HepG2 (cell line): ENCODE measurements around the gene NDRG3. TPM values are rescaled to one million over a fixed set of nuclear protein-coding genes. Genes with fewer than 3 reads are reported as not detected.
A peak's percentile ranks its signal among the peaks of the same experiment; 100 is the strongest.

Experiments
- CREB1 ChIP-seq, 2 experiments: fragments of 450-650 bp in 1 of 2; IDR thresholded peaks; 2 replicates each; pipeline ENCODE4 v1.6.1; 2016 to 2017; ENCODE audit warnings: control low read depth in 1 of 2, mild to moderate bottlenecking in 1 of 2, missing compliant biosample characterization in 1 of 2, missing genetic modification characterization in 1 of 2
- GPN1 ChIP-seq: sonication (generic); formaldehyde crosslinking; IDR thresholded peaks from 2 replicates; pipeline ENCODE4 v1.5.1; 2020; ENCODE audit warnings: missing genetic modification reagents, borderline replicate concordance
- HDAC2 ChIP-seq: sonication (generic); formaldehyde crosslinking; IDR thresholded peaks from 2 replicates; pipeline ENCODE4 v1.4.0; 2020; ENCODE audit warnings: missing genetic modification reagents
- KDM1A ChIP-seq: IDR thresholded peaks from 2 replicates; pipeline ENCODE4 v1.6.1; 2016; ENCODE audit warnings: missing compliant biosample characterization
- NCOA2 ChIP-seq: sonication (generic); formaldehyde crosslinking; IDR thresholded peaks from 2 replicates; pipeline ENCODE4 v1.8.0; 2022; ENCODE audit warnings: inconsistent platforms
- RAD21 ChIP-seq: fragments of 450-650 bp; formaldehyde crosslinking; IDR thresholded peaks from 2 replicates; pipeline ENCODE4 v1.5.0; 2020; ENCODE audit warnings: mild to moderate bottlenecking
- RBM39 ChIP-seq: fragments of 200-400 bp; formaldehyde crosslinking; IDR thresholded peaks from one replicate; pipeline ENCODE4 v1.6.1; 2018; ENCODE audit warnings: antibody characterized with exemption, mild to moderate bottlenecking, low read depth, low read length; ENCODE audit not compliant: poor library complexity, severe bottlenecking
- REPIN1 ChIP-seq: sonication (generic); formaldehyde crosslinking; IDR thresholded peaks from 2 replicates; pipeline ENCODE4 v1.8.0; 2022; ENCODE audit warnings: missing genetic modification reagents, low read depth, mild to moderate bottlenecking, borderline replicate concordance
- RXRB ChIP-seq: IDR thresholded peaks from 2 replicates; pipeline ENCODE4 v1.6.1; 2016; ENCODE audit warnings: borderline replicate concordance, missing genetic modification reagents, missing compliant biosample characterization
- SALL1 ChIP-seq: sonication (generic); formaldehyde crosslinking; IDR thresholded peaks from 2 replicates; pipeline ENCODE4 v1.8.0; 2022; ENCODE audit warnings: mild to moderate bottlenecking, missing genetic modification reagents
- SMARCE1 ChIP-seq: fragments of 450-650 bp; IDR thresholded peaks from 2 replicates; pipeline ENCODE4 v1.6.1; 2017; ENCODE audit warnings: borderline replicate concordance
- SOX5 ChIP-seq: IDR thresholded peaks from 2 replicates; pipeline ENCODE4 v1.6.1; 2016; ENCODE audit warnings: borderline replicate concordance
- YY1 ChIP-seq: IDR thresholded peaks from 2 replicates; pipeline ENCODE4 v1.6.1; 2011; ENCODE audit warnings: low read length, low read depth, moderate library complexity, mild to moderate bottlenecking; ENCODE audit not compliant: insufficient read depth, insufficient replicate concordance
- ZNF24 ChIP-seq: fragments of 450-650 bp; IDR thresholded peaks from 2 replicates; pipeline ENCODE4 v1.6.1; 2017; ENCODE audit warnings: antibody characterized with exemption, mild to moderate bottlenecking
- ZNF251 ChIP-seq: sonication (generic); formaldehyde crosslinking; IDR thresholded peaks from 2 replicates; pipeline ENCODE4 v1.9.0; 2021; ENCODE audit warnings: mild to moderate bottlenecking, missing genetic modification reagents
- ZNF282 ChIP-seq: fragments of 450-650 bp; IDR thresholded peaks from 2 replicates; pipeline ENCODE4 v1.6.1; 2018; ENCODE audit not compliant: partially characterized antibody
- ZNF550 ChIP-seq: sonication (generic); formaldehyde crosslinking; IDR thresholded peaks from 2 replicates; pipeline ENCODE4 v1.4.0; 2020; ENCODE audit warnings: mild to moderate bottlenecking, missing genetic modification reagents, borderline replicate concordance
- ZNF567 ChIP-seq: sonication (generic); formaldehyde crosslinking; IDR thresholded peaks from 2 replicates; pipeline ENCODE4 v1.8.1; 2023; ENCODE audit warnings: mild to moderate bottlenecking, missing genetic modification reagents, borderline replicate concordance
- ZNF749 ChIP-seq: sonication (generic); formaldehyde crosslinking; IDR thresholded peaks from 2 replicates; pipeline ENCODE4 v1.8.0; 2022; ENCODE audit warnings: mild to moderate bottlenecking, missing genetic modification reagents, moderate library complexity, borderline replicate concordance
- ZNF775 ChIP-seq: sonication (generic); formaldehyde crosslinking; IDR thresholded peaks from 2 replicates; pipeline ENCODE4 v1.4.0; 2020; ENCODE audit warnings: missing genetic modification reagents, mild to moderate bottlenecking, moderate library complexity, borderline replicate concordance
- ZNF83 ChIP-seq: sonication (generic); formaldehyde crosslinking; IDR thresholded peaks from 2 replicates; pipeline ENCODE4 v1.4.0; 2020; ENCODE audit warnings: missing genetic modification reagents, mild to moderate bottlenecking, borderline replicate concordance
- ZNF883 ChIP-seq: sonication (generic); formaldehyde crosslinking; IDR thresholded peaks from 2 replicates; pipeline ENCODE4 v1.5.1; 2020; ENCODE audit warnings: mild to moderate bottlenecking, missing genetic modification reagents; ENCODE audit errors: not compliant biosample characterization
- polyA plus RNA-seq, 8 experiments: library from polyadenylated mRNA; depleted of rRNA in 3 of 8; stranded (reverse) in 7 of 8; unstranded in 1 of 8; fragments of >200 nt; fragmentation: Illumina TruSeq in 4 of 8; extraction: Trizol in 4 of 8; gene quantifications; 2 replicates each; pipeline versions ENCODE4 v1.2.1 to v1.2.3, GENCODE V29; 2011 to 2016; ENCODE audit warnings: low read depth in 4 of 8, missing spikeins in 1 of 8, mixed read lengths in 1 of 8; ENCODE audit not compliant: insufficient read depth in 1 of 8
- total RNA-seq, 5 experiments: library from RNA; depleted of rRNA; stranded (reverse); fragments of >200 nt; fragmentation: Illumina TruSeq; extraction: Trizol; gene quantifications; 2 replicates each; pipeline ENCODE4 v1.2.3, GENCODE V29; 2016; ENCODE audit warnings: low read depth in 1 of 5
- TF ChIP-seq, protein P1 (sequence below): sonication (generic); formaldehyde crosslinking; IDR thresholded peaks from 2 replicates; pipeline ENCODE4 v1.4.0; 2020; ENCODE audit warnings: missing genetic modification reagents
- TF ChIP-seq, protein P2 (sequence below): sonication (generic); formaldehyde crosslinking; IDR thresholded peaks from 2 replicates; pipeline ENCODE4 v1.5.0; 2020; ENCODE audit warnings: missing genetic modification reagents
- TF ChIP-seq, protein P3 (sequence below): sonication (generic); formaldehyde crosslinking; IDR thresholded peaks from 2 replicates; pipeline ENCODE4 v1.5.0; 2020; ENCODE audit warnings: mild to moderate bottlenecking, missing genetic modification reagents, borderline replicate concordance

Gene NDRG3
- total and polyA plus RNA-seq, 2 of the 13 experiments (the other 11 are each of a cell fraction or from before 2014, with no cell fraction given), result 36.0 to 40.5 TPM

DNA sequence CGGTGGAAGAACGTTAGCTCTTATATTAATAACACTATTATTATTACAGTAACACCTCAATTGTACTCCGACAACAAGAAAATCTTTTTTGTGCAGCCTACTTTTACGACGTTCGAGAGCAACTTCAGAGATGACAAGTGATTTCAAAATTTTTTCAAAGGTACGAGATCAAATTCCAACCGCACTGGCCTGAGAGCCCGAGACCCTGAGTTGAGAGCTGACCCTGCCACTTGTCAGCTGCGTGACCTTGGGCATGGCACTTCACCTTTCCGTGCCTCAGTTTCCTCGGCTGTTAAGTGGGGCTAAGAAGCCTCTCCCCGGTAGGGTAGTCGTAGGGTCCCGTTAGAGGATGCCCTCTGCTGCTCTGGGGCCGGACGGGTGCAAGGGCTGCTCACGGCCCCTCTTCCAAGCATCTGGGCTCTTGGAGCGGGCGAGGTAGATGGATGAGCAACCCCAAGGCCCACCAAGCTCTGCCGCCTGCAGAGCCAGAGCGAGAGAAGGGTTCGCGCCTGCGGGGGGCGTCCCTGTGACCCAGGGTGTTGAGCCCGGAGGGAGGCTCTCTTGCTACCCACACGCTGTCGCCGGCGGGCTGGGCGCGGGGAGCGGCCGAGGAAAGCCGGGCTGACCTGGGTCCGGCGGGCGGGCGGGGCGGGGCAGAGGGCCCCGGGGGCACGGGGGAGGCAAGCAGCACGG is 510 bp downstream of the NDRG3 start (continued):
- TF ChIP-seq GPN1 (CRISPR knock-in tag) (0 out of 2 replicates have a peak, but pooled peaks have one; percentile 37), RAD21 (CRISPR knock-in tag) (no peak), ZNF83 (CRISPR knock-in tag) (no peak), SMARCE1 (no peak), YY1 (no peak), ZNF775 (CRISPR knock-in tag) (no peak), ZNF24 (no peak), ZNF883 (CRISPR knock-in tag) (peak; percentile 77), SOX5 (CRISPR knock-in tag) (no peak), KDM1A (CRISPR knock-in tag) (no peak; the same call in 1 of the 2 replicates), ZNF550 (CRISPR knock-in tag) (0 out of 2 replicates have a peak, but pooled peaks have one; percentile 12), HDAC2 (CRISPR knock-in tag) (0 out of 2 replicates have a peak, but pooled peaks have one; percentile 35), ZNF251 (CRISPR knock-in tag) (peak; percentile 54; the same call in 1 of the 2 replicates), REPIN1 (CRISPR knock-in tag) (0 out of 2 replicates have a peak, but pooled peaks have one; percentile 61), ZNF567 (CRISPR knock-in tag) (no peak), RBM39 (no peak), NCOA2 (CRISPR knock-in tag) (no peak), RXRB (peak; percentile 27; the same call in 1 of the 2 replicates), CREB1 (IDR thresholded peaks at IDR 0.05) (no peak), CREB1 (CRISPR knock-in tag; IDR thresholded peaks at IDR 0.05) (no peak), ZNF749 (no peak), SALL1 (CRISPR knock-in tag) (peak; percentile 57), ZNF282 (no peak)
- TF ChIP-seq, protein P1, sequence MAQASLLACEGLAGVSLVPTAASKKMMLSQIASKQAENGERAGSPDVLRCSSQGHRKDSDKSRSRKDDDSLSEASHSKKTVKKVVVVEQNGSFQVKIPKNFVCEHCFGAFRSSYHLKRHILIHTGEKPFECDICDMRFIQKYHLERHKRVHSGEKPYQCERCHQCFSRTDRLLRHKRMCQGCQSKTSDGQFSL (CRISPR knock-in tag), result no peak
- TF ChIP-seq, protein P2, sequence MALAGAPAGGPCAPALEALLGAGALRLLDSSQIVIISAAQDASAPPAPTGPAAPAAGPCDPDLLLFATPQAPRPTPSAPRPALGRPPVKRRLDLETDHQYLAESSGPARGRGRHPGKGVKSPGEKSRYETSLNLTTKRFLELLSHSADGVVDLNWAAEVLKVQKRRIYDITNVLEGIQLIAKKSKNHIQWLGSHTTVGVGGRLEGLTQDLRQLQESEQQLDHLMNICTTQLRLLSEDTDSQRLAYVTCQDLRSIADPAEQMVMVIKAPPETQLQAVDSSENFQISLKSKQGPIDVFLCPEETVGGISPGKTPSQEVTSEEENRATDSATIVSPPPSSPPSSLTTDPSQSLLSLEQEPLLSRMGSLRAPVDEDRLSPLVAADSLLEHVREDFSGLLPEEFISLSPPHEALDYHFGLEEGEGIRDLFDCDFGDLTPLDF (CRISPR knock-in tag), result peak; percentile 31; the same call in 1 of the 2 replicates
- TF ChIP-seq, protein P3, sequence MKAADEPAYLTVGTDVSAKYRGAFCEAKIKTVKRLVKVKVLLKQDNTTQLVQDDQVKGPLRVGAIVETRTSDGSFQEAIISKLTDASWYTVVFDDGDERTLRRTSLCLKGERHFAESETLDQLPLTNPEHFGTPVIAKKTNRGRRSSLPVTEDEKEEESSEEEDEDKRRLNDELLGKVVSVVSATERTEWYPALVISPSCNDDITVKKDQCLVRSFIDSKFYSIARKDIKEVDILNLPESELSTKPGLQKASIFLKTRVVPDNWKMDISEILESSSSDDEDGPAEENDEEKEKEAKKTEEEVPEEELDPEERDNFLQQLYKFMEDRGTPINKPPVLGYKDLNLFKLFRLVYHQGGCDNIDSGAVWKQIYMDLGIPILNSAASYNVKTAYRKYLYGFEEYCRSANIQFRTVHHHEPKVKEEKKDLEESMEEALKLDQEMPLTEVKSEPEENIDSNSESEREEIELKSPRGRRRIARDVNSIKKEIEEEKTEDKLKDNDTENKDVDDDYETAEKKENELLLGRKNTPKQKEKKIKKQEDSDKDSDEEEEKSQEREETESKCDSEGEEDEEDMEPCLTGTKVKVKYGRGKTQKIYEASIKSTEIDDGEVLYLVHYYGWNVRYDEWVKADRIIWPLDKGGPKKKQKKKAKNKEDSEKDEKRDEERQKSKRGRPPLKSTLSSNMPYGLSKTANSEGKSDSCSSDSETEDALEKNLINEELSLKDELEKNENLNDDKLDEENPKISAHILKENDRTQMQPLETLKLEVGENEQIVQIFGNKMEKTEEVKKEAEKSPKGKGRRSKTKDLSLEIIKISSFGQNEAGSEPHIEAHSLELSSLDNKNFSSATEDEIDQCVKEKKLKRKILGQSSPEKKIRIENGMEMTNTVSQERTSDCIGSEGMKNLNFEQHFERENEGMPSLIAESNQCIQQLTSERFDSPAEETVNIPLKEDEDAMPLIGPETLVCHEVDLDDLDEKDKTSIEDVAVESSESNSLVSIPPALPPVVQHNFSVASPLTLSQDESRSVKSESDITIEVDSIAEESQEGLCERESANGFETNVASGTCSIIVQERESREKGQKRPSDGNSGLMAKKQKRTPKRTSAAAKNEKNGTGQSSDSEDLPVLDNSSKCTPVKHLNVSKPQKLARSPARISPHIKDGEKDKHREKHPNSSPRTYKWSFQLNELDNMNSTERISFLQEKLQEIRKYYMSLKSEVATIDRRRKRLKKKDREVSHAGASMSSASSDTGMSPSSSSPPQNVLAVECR (CRISPR knock-in tag), result peak; percentile 74
